Measurements from ENCODE around the gene CTIF. TPM values are rescaled to one million over a fixed set of nuclear protein-coding genes. Genes with fewer than 3 reads are reported as not detected.

CTIF gene
- total RNA-seq, 1 experiment from 2014 or later: 8.3 TPM

DNA sequence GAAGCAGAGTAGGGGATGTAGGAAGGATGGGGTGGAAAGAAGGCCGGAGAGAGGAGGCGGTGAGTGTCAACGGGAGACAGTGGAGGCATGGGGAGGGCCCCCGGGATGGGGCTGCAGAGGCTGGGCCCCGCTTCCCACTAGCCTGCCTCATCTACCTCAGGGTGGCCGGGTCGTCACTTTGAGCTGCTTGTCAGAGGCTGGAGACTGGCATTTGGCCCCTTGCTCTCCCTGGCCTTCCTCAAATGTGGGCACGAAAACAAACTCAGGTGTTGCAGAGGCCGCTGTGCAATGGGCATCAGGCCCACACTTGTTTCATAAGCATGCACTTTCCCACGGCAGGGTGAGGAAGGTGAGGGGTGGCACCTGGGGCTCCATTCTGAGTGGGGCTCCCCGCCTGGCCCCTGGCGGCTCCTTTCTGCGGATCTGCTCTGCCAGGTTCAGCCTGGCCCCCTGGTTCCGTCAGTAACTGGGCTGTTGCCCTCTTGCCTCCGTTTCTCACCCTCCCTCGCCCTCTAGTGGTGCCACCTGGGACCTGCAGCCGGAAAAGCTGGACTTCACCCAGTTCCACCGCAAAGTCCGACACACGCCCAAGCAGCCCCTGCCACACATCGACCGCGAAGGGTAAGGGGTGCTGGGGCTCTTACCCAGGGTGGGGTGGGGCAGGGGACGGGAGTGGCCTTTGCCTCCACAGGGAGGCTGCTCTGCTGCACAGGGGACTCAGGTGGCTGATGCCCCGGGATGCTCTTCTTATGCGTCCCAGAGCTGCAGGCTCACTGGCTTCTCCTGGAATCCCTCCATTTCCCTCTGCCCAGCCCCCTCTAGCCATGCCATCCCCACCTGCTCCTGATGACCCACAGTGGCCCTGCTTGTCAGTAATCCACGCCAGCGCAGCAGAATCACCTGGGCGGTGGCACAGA is 125.4 kb downstream of the CTIF start:
- DNase-seq (ENCODE audit: low spot score): peak; percentile 36

DNA sequence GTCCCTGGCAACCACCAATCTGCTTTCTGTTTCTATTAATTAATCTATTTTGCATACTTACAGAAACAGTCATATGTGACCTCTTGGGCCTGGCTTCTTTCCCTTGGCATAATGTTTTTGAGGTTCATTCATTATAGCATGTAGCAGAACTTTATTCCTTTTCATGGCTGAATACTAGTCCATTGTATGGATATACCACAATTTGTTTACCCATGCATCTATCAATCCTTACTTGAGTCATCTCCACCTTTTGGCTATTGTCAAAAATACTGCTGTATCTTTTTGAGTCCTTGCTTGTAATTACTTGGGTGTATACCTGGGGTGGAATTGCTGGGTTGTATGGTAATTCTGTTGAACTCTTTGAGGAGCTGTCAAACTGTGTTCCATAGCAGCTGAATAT is 126.8 kb downstream of the CTIF start:
- no peak for DNase-seq (ENCODE audit: low spot score)

DNA sequence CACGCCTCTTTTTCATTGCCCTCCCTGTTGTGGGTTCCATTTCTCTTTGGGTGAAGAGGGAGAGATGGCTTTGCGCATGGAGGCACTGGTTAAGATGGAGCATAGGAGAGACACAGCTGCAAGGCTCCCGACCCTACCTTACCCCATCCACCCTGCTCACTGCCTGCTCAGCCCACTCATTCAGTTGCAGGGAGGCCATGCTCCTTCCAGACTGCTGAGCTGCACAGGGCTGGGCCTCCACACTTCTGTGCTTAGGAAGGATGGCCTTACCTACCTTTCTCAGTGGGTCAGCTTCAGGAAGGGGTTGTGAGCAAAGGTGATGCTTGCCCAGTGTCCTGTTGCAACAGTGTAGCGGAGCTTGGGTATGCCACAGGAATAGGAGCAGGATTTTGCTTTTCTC is 127.8 kb downstream of the CTIF start:
- DNase-seq (ENCODE audit: low spot score): no peak

DNA sequence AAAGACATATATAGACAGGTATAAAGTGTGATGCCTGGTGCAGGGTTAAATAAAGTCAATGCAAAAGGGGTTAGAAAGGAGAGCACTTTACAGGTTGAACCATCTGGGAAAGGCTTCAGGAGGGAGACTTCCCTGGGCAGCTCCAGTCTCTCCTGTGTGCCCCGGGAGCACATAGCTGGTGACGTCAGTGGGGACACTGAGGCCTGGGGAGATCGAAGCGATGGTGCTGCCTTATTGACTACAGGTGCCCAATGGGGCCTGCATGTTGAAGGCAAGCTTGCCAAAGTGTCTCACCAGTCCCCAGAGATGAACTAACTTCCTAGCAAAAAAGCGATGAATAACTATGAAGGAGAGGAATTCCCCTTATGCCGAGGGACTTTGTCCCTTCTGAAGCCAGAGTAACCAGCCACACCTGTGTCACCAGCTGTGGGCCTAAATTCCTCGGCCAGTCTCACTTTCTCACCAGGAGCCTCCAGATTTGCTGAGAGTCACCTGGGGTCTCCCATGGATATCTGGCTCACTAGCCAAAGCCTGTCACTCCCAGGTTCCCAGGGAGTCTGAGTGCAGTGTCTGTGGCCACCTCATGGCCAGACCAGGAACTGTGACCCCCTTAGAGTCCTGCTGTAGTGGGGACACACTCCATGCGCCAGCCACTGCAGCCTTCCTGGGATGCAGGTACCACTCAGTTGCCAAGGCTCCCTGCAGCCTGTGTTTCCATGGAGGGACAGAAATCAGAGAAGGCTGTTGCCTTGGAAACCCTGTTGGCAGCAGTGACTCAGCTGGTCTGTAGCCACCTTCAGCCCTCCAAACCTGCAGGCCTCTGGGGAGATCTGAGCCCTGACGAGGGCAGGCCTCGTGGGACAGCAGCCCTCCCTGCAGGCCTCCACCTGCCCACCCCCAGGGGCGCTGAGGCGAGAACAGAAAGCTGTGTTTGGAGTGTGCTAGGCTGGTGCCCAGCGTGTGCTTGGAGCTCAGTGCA is 128.7 kb downstream of the CTIF start:
- peak; percentile 30 for DNase-seq (ENCODE audit: low spot score)

DNA sequence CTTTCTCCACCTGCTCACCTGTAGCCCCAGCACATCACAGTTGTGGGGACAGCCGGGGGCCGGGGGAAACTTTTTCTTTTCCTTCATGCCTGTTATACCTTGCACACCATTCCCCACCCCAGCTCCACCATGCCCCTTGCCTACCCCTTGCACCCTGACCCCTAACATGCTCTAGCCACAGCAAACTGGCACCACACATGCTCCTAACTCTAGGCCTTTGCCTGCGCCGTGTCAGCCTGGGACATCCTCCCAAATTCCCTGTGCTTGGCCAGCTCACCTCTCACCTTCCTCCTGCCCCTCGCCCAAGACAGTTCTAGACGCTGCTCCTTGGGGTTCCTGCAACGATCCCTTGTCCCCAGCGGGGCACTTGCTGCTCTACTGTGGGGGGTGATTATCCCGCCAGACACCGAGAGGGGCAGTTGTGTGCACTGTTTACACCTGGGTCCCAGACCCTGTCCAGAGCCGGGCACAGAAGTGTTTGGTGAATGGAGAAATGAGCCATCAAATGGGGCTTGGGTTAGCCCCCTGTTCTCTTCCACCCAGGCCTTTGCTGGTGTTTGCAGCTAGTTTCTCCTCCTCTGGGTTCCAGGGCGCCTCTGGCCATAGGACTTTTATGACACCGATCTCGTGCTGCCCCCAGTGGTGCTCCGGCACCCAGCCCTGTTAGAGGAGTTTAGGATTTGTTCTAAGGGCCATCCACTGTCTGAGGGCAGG is 129.8 kb downstream of the CTIF start:
- DNase-seq (ENCODE audit: low spot score): peak; percentile 3

DNA sequence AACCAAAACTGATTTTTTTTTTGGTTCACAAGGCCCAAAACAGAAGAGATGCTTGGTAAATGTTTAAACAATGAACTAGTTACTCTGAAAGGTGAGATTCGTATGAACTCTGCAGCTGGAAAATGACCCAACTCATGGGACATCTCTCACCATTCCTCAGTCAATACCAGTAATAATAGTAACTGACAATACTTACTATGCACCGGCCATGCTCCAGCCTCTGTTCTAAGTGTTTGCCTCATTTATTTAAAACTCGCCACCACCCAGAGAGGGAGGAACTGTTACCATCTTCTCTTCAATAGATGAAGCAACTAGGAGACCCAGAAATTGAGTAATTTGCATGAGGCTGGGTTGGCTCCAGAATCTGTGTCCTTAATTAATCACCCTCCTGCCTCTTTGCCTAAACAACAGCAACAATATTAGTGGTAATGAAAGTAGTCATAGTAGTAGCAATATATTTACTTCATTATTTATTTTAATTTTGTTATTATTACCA is 130.4 kb downstream of the CTIF start:
- DNase-seq (ENCODE audit: low spot score): no peak

DNA sequence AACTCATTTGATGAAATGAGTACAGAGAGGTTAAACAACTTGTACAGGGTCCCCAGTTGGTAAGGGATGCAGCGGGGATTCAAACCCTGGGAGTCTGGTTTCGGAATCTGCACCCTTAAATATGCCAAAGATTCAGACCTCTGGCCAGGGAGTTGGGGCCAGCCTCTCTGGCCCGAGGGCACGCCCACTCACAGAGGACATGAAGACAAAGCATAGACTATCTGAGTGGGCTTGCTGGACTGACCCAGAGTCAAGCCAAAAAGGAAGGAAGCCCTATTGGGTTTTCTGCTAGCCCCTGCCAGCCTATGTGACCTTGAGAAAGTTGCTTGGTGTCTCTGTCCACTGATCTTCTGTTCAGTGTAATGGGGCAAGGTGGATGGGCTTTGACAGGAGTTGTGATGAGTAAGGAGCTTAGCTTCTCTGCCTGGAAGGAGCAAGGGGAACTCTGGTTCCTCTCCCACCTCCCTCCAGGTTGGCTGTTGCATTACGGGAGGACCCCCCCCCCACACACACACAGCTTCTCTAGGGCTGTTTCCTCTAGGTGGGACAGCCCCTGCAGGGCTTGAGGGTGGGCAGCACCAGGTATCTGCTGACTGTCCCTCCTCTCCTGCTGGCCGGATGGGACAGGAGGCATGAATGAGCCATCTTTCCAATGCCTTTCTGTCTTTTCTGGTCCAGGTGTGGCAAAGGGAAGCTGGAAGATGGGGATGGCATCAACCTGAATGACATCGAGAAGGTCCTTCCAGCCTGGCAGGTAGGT is 131.3 kb downstream of the CTIF start:
- no peak for DNase-seq (ENCODE audit: low spot score)

DNA sequence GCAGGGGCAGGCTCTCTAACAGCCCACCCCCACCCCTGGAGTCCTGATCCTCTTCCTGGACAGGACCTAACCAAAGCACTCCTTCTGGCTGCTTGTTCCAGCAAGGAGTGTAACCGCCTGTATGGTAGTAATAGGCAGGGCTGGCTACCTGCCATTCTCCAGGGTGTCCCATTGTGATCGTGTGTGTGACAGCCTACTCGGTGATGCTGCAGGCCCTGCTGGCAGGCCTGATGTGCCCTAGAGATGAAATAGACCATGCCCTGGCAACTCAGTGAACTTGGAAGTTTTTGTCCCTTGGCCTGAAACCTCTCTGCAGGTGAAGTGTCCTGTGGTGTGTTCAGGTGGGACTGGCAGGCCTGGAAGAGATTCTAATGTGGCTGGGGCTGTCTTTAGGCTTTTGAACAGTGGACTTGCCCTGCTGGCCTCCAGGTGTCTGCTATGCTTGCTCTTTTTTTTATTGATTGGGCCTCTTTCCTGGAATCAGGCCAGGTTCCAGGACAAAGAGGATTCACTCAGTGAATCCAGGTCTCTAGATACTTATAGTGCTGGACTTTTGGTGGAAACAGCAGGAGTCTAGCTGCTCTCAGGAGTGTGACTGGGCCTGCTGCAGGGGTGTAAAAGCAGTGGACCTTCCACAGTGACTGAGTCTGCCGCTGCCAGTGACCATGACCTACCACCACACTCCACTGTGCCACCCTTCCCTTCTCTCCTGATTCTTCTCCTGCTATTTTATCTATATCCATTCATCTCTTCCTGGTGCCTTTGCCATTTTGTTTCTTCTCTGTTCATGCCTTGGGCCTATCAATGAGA is 132.1 kb downstream of the CTIF start:
- DNase-seq (ENCODE audit: low spot score): peak; percentile 4

DNA sequence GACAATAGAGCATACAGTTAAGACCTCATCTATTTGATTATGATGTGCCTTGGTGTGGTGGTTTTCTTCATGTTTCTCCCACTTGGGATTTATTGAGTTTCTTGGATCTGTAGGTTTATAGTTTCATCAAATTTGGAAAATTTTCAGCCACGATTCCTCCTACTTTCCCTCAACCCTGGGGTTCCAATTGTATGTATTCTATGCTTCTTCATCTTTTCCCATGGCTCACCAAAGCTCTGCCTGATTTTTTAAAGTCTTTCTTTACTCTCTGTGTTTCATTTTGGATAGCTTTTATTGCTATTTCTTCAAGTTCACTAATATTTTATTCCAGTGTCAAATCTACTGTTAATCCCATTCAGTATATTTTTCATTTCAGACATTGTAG is 132.7 kb downstream of the CTIF start:
- no peak for DNase-seq (ENCODE audit: low spot score)

DNA sequence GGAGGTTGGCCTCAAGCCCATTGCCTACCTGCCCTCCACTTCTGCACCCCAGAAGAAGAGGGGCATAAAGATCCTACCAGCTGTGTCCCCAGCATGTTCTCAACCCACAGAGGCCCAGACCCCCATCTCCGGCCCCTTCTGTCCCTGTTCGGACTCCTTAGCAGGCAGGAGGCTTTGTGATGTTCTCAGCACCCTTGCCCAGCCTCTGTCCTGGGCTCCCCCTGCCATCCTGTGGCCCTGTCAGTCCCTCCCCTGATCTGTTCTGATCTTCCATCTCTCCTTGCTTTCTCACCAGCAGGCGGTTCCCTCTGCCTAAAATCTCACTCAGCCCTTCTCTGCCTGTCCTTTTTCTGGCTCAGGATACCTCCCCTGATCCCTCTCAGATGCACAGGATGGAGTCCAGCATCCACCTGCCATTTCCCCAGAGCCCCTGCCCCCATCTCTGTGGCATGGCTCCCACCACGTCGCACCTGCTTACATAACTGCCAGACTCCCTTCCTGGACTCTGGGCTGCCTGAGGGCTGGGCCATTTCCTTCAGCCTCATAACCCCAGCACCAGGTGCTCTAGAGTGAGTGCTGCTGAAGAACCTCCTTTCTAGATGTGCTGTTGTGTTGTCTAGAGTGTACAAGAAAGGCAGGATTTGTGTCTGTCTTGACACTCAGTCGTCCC is 134.0 kb downstream of the CTIF start:
- no peak for DNase-seq (ENCODE audit: low spot score)

DNA sequence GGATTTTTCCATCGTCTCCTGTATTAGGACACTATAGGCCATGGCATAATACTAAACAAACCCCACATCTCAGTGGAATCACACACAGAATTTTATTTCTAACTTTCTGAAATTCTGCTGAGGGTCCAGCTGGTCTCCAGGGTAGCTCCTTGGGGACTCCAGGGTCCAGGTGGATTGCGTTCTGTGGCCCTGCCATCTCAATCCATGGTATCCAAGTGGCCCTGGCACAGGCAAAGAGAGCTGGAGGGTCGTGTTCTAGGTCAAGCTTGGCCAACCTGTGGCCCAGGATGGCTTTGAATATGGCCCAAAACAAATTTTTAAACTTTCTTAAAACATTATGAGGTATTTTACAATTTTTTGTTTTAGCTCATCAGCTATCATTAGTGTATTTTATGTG is 134.6 kb downstream of the CTIF start:
- DNase-seq (ENCODE audit: low spot score): no peak

DNA sequence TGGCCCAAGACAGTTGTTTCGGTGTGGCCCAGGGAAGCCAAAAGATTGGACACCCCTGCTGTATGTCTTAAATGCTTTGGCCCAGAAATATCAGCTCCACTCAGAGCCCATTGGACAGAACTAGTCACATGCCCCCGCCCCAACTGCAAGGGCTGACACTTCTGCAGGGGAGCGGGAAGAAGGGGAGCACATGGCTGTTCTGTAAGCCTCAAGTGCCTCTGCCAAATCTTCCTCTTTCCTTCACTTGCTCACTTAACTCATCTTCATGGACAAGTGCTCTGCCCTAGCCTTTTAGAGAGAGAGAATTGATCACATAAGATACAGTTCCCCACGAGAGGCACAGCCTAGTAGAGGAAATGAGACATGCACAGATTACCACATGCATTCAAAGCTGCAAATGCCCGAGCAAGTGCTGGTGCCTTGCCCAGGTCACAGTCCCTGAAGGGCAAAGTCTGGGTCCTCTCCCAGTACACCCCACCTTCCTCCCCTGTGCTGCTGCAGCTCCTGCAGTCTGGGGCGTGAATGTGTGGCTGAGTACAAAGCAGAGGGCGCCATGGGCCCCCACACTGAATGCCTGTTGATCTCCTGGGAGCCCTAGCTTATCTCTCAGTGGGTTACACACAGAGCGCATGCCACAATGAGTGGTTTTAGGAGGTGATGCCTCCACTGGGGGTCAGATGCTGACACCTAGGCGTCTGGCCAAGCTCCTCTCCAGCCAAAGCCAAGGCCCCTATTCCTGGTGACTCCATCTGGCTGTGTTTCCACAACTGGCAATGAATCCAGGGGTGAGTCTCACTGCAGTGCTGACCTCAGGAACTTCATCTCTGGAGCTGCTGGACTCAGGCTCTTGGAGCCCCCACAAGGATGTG is 135.3 kb downstream of the CTIF start:
- no peak for DNase-seq (ENCODE audit: low spot score)

DNA sequence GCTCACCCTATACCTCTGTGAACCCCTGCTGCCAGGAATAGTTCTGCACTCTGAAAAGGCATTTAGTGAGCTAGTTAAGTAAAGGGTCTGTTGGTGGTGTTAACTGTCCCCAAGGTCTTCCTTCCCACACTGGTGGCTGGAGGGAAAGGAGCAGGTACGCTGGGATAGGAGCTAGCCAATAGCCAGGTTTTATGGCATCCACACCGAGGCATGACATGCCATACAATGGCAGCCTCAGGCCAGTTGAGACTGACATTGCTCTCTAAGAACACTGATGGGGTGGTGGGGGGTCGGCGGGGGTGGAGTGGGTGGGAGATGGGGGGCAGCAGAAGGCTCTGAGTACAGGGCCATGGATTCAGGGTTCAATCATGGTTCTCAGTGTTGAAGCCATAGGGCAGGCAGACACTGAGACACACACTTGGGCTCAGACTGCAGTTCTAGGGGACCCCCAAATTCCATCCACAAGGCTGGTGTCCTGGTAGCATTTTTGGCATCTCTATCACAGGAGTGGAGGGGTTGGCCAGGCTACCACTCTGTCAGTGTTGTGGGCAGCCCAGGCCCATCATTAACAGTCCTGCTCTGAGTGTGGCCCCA is 136.0 kb downstream of the CTIF start:
- no peak for DNase-seq (ENCODE audit: low spot score)

DNA sequence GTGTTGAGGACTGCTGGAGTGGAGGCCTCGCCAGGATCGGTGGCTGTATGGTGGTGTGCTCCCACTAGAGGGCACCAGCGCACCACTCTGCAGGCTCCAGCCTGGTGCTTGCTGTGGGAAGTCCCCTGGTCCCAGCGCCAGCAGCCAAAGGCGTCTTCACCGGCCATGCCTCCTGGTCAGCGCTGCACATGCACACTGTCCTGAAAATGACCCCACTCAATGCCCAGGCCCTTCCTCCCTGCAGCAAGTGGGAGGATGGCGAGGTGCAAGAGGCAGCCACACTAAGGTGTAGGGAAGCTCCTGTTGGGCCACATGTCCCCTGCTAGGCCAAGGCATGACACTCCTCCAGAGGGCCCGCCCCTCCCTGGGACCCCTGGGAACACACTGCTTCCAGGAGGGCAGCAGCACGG is 136.5 kb downstream of the CTIF start:
- peak; percentile 79 for DNase-seq (ENCODE audit: low spot score)

DNA sequence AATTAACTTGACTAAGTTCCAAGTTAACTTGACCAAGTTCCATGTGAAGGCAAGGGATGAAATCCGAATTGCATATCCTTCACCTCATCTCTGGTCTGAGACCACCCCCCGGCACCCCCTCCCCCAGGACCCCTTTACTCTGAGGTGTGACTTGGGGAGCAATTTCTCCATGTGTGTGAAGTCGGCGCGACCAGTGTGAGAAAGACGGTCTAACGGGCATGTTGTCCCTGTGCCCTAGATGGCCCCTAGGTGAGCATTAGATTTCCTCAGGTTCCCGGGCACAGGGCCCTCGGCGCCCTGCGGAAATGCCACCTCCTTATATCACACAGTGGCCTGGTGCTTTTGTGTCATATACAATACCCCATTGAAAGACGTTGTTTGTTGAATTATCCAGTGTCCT is 137.1 kb downstream of the CTIF start:
- no peak for DNase-seq (ENCODE audit: low spot score)

DNA sequence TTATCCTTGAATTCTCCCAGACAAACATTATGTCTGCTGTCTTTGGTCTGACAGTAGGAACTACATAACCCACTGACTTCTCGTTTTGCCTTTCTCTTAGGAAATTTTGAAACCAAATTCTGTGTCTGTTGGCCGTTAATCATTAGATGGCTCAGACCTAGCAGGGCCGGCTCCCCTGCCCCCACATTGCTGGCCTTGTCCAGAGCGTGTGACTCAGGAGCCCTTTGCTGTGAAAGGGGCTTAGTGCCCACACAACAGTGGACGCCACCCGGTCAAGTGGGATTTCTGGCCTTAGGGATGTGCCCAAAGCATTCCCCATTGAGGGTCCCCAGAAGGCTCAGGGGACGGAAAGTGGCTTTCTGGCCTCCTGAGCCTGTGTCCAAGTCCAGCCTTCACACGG is 137.5 kb downstream of the CTIF start:
- DNase-seq (ENCODE audit: low spot score): no peak

DNA sequence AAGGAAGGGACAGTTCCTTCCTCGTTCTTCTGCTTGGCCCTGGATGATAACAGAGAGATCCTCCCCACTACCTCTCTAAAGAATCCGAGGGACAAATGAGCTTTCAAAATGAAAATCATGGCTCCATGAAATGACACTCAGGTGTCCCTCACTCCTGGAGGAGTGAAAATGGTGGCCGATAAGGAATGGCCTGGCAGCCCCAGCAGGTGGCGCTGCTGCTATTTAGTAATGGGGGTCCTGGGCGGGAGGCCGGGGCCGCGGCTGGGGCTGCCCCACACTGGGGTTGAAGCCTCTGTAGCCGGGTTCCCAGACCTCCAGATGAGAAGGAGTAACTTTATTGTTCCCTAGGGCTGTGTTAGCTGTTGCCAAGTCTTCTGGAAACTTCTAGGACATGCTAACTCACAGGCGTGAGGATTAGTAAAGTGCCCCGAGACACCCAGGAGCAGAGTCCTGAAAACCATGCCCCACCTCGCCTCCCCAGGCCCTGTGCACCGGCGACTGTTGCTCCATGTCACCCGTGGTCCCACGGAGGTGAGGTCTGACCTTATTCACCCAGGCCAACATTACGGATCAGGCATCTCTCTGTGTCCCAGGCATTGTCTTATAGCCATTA is 138.0 kb downstream of the CTIF start:
- DNase-seq (ENCODE audit: low spot score): peak; percentile 43

All from HT-29 (cell line).